Endothelial cell (in vitro differentiated cells): Measurements from ENCODE around the gene NENF. TPM values are rescaled to one million over a fixed set of nuclear protein-coding genes. Genes with fewer than 3 reads are reported as not detected.

Experiments
- DNase-seq: peaks from one replicate; pipeline ENCODE4 v3.0.0; 2021; ENCODE audit warnings: low spot score
- H3K27ac Mint-ChIP-seq: one replicate; pipeline ENCODE4 v1.8.0; 2021; ENCODE audit warnings: mixed read lengths, inconsistent platforms; ENCODE audit not compliant: unreplicated experiment
- H3K27me3 Mint-ChIP-seq: one replicate; pipeline ENCODE4 v1.8.0; 2021; ENCODE audit warnings: mild to moderate bottlenecking, moderate library complexity, mixed read lengths, inconsistent platforms; ENCODE audit not compliant: unreplicated experiment
- H3K36me3 Mint-ChIP-seq: one replicate; pipeline ENCODE4 v1.8.0; 2021; ENCODE audit warnings: mild to moderate bottlenecking, low read depth, mixed read lengths, inconsistent platforms; ENCODE audit not compliant: unreplicated experiment
- H3K4me1 Mint-ChIP-seq: one replicate; pipeline ENCODE4 v1.8.0; 2021; ENCODE audit warnings: mild to moderate bottlenecking, mixed read lengths, inconsistent platforms; ENCODE audit not compliant: unreplicated experiment
- H3K4me3 Mint-ChIP-seq: one replicate; pipeline ENCODE4 v1.8.0; 2021; ENCODE audit warnings: mild to moderate bottlenecking, mixed read lengths, inconsistent platforms; ENCODE audit not compliant: unreplicated experiment
- H3K9me3 Mint-ChIP-seq: one replicate; pipeline ENCODE4 v1.8.0; 2021; ENCODE audit warnings: mixed read lengths, inconsistent platforms; ENCODE audit not compliant: unreplicated experiment
- total RNA-seq: library from RNA; stranded (reverse); fragmentation: NEBNext Ultra II Directional; extraction: Animal tissue kit (Norgen Biotek cat#: 25700); gene quantifications from one replicate; pipeline ENCODE4 v1.2.1, GENCODE V29; 2021; ENCODE audit not compliant: unreplicated experiment
- TF ChIP-seq, protein P1 (sequence below): fragments of 200-600 bp; sonication (generic); IDR thresholded peaks from one replicate; pipeline ENCODE4 v1.5.0; 2021; ENCODE audit warnings: antibody characterized with exemption; ENCODE audit not compliant: unreplicated experiment

The NENF gene
- total RNA-seq, 1 donor from 2014 or later: 25.6 TPM

DNA sequence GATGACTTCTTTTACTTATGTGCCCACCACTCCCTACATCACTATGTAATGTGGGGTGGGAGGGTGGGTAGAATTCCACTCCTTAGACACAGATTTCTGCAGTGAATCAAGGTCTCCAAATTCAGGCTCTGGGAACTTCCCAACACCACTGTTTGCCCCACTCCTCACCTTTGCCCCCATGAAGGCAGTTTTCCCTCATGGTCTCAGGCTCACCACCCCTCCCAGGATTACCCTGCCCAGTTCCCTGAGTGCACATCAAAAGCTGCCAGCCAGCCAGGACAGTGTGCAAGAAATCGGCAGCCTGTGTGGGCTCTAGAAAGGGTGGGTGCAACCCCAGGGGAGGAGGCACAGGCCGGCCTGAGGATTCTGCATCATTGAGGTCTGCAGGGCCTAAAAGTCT lies 14.8 kb downstream of the NENF start:
- H3K4me1 Mint-ChIP-seq: no peaks in the 10 kb centered on the region
- TF ChIP-seq, protein P1, sequence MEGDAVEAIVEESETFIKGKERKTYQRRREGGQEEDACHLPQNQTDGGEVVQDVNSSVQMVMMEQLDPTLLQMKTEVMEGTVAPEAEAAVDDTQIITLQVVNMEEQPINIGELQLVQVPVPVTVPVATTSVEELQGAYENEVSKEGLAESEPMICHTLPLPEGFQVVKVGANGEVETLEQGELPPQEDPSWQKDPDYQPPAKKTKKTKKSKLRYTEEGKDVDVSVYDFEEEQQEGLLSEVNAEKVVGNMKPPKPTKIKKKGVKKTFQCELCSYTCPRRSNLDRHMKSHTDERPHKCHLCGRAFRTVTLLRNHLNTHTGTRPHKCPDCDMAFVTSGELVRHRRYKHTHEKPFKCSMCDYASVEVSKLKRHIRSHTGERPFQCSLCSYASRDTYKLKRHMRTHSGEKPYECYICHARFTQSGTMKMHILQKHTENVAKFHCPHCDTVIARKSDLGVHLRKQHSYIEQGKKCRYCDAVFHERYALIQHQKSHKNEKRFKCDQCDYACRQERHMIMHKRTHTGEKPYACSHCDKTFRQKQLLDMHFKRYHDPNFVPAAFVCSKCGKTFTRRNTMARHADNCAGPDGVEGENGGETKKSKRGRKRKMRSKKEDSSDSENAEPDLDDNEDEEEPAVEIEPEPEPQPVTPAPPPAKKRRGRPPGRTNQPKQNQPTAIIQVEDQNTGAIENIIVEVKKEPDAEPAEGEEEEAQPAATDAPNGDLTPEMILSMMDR: no peak
- H3K9me3 Mint-ChIP-seq: no peaks in the 10 kb centered on the region
- DNase-seq: no peak
- H3K27me3 Mint-ChIP-seq: peaks cover 3% of the 10 kb centered on the region
- no peak overlapping the region for H3K4me3 Mint-ChIP-seq
- peaks cover 4% of the 10 kb centered on the region for H3K36me3 Mint-ChIP-seq
- no peak overlapping the region for H3K27ac Mint-ChIP-seq

DNA sequence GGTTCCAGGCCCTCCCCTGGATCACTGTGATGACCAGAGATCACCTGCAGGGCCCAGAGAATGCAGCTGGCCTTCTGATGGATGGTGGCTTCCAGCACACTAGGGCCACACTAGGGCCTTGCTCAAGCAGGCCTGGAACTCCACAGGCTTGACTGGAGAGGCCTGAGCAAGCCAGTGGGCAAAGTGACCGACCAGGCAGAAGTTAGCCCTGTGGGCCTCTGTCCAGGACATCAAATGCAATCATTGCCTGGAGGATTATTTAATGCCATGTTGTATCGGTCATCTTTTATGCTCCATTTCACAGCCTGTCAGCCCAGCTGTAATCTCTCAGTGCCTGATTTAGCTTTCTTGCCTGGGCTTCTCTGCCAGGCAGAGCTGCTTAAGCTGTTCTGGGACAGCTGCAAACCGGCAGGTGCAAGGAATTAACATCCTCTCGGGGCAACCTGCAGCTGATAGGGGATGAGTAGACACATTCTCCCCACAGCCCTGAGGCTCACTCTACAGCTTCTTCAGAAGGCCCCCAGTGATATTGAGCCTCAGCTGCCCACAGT lies 17.7 kb downstream of the NENF start:
- H3K4me3 Mint-ChIP-seq: no peak overlapping the region
- H3K27ac Mint-ChIP-seq: no peak overlapping the region
- H3K27me3 Mint-ChIP-seq: peaks cover 4% of the 10 kb centered on the region
- no peaks in the 10 kb centered on the region for H3K9me3 Mint-ChIP-seq
- DNase-seq: no peak
- H3K4me1 Mint-ChIP-seq: no peaks in the 10 kb centered on the region
- TF ChIP-seq, protein P1: no peak
- H3K36me3 Mint-ChIP-seq: no peaks in the 10 kb centered on the region

DNA sequence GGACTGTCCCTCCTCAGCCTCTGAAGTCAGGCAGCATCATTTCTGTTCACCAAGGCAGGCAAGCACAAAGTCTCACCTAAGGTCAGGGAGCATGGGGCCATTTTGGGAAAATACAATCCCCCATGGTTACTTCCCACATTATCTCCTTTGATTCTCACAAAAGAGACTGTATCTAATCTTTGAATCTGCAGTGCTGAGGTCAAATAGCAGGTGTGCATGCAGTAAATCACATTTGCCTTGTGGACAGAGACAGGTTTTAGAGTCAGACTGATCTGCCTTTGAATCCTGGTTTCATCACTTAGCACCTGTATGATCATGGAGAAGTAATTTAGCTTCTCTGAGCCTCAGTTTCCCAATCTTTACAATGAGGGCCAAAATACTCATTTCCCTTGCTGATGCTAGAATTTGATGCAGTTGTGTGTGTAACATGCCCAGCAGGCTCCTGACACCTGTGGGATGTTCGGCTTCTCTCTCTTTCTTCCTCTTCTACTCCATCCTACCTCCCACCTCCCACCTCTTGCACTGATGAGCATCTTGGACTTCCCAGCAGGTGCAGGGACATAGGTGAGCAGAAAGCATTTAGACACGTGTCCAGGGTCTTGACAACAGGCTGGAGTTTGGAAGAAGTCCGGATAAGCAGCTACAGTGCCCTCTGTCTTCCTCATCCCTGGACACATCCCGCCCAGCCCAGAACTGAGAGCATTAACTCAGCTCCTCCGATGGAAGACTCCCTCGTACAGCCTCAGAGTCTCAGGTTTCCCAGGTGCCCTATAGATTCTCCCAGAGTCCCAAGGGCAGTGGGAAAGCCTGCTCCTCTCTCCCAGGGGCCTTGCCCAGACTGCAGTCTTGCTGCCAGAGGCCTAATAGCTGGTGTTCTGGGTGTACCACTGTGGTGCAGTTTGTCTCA lies 18.9 kb downstream of the NENF start:
- TF ChIP-seq, protein P1: no peak
- H3K36me3 Mint-ChIP-seq: no peaks in the 10 kb centered on the region
- H3K4me1 Mint-ChIP-seq: no peaks in the 10 kb centered on the region
- H3K9me3 Mint-ChIP-seq: no peaks in the 10 kb centered on the region
- H3K27ac Mint-ChIP-seq: no peak overlapping the region
- DNase-seq: no peak
- H3K27me3 Mint-ChIP-seq: peaks cover 4% of the 10 kb centered on the region
- no peak overlapping the region for H3K4me3 Mint-ChIP-seq

DNA sequence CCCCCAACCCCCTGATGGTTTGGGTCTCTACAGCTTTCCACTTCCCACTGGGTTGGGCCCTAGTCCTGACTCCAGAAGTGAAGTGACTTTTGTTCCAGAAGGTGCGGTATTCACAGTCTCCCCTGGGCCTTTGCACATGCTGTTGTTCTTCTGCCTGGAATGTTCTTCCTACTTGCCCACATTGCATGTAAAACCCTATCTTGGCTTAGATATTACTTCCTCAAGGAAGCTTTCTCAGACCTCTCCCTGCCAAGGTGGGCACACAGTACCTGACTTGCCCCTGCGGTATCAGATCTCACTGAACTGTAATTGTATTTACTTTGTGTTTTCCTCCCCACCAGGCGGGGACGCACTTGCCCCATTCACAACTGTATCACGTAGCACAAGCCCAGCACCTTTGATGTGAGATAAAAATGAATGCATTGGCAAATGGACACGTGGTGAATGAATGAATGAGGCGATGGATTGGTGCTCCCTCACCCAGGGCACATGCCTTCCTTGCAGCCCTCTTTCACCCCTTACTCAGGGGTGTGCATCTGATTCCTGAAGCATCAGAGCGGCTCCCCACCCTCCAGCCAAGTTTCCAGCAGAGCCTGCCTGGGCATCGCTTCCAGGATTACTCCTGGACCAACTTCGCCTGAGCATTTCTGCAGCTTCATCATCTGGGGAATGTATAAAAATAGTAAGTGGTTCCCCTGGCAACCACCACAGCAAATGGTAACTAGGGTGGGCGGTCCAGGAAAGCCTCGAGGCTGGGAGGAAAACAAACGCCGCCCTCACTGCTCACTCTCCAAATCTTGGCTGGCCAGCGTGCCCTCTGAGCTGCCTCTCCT lies 19.8 kb downstream of the NENF start:
- no peaks in the 10 kb centered on the region for H3K36me3 Mint-ChIP-seq
- DNase-seq: no peak
- peaks cover 4% of the 10 kb centered on the region for H3K27me3 Mint-ChIP-seq
- H3K4me1 Mint-ChIP-seq: no peaks in the 10 kb centered on the region
- no peak overlapping the region for H3K27ac Mint-ChIP-seq
- TF ChIP-seq, protein P1: no peak
- no peak overlapping the region for H3K4me3 Mint-ChIP-seq
- no peaks in the 10 kb centered on the region for H3K9me3 Mint-ChIP-seq
